OCI-LY1 (cell line): Measurements from ENCODE around the gene CEP68.

Experiments
- H2AFZ ChIP-seq: fragments of 200-600 bp; sonication (generic), shearing (Covaris generic); 2 replicates; pipeline ENCODE4 v1.6.0; 2014; ENCODE audit warnings: antibody characterized with exemption, mild to moderate bottlenecking, low read length
- H3F3A ChIP-seq: fragments of 200-600 bp; sonication (generic), shearing (Covaris generic); 2 replicates; pipeline ENCODE4 v1.6.0; 2014; ENCODE audit warnings: mild to moderate bottlenecking, antibody characterized with exemption, low read length, moderate library complexity; ENCODE audit not compliant: insufficient read depth
- H3K27ac ChIP-seq: fragments of 200-600 bp; sonication (generic); 2 replicates; pipeline ENCODE4 v1.5.1; 2014; ENCODE audit warnings: low read length, mixed run types, mild to moderate bottlenecking, low read depth; ENCODE audit not compliant: poor library complexity, severe bottlenecking
- H3K27me3 ChIP-seq: fragments of 200-600 bp; sonication (generic); 2 replicates; pipeline ENCODE4 v1.6.0; 2014; ENCODE audit warnings: antibody characterized with exemption, mild to moderate bottlenecking, low read length, moderate library complexity; ENCODE audit not compliant: insufficient read depth
- H3K36me3 ChIP-seq: fragments of 200-600 bp; sonication (generic); 2 replicates; pipeline ENCODE4 v1.6.1; 2014; ENCODE audit warnings: mild to moderate bottlenecking, antibody characterized with exemption, low read length, moderate library complexity, mixed read lengths; ENCODE audit not compliant: insufficient read depth
- H3K4me1 ChIP-seq: fragments of 200-600 bp; sonication (generic); 2 replicates; pipeline ENCODE4 v1.5.1; 2014; ENCODE audit warnings: mild to moderate bottlenecking, low read length, moderate library complexity; ENCODE audit not compliant: insufficient read depth, severe bottlenecking
- H3K4me2 ChIP-seq: fragments of 200-600 bp; sonication (generic), shearing (Covaris generic); 2 replicates; pipeline ENCODE4 v1.6.1; 2014; ENCODE audit warnings: low read length
- H3K4me3 ChIP-seq: fragments of 200-600 bp; sonication (generic); 2 replicates; pipeline ENCODE4 v1.5.1; 2014; ENCODE audit warnings: low read length, low read depth, mild to moderate bottlenecking, mixed read lengths; ENCODE audit not compliant: poor library complexity, severe bottlenecking
- H3K79me2 ChIP-seq: fragments of 200-600 bp; shearing (Covaris generic); 2 replicates; pipeline ENCODE4 v1.6.1; 2016; ENCODE audit warnings: mixed run types, low read length, mixed read lengths; ENCODE audit not compliant: insufficient read depth
- H3K9ac ChIP-seq: fragments of 200-600 bp; sonication (generic), shearing (Covaris generic); 2 replicates; pipeline ENCODE4 v1.6.1; 2014; ENCODE audit warnings: mild to moderate bottlenecking, low read length, mixed read lengths
- H3K9me2 ChIP-seq: fragments of 200-600 bp; sonication (generic), shearing (Covaris generic); 2 replicates; pipeline ENCODE4 v1.6.1; 2014; ENCODE audit warnings: low read depth, mild to moderate bottlenecking, low read length, mixed read lengths
- H3K9me3 ChIP-seq: fragments of 200-600 bp; shearing (Covaris generic); 2 replicates; pipeline ENCODE4 v1.6.1; 2014; ENCODE audit warnings: low read length, mixed read lengths
- H4K20me1 ChIP-seq: fragments of 200-600 bp; sonication (generic), shearing (Covaris generic); 2 replicates; pipeline ENCODE4 v1.6.0; 2016; ENCODE audit warnings: mild to moderate bottlenecking, low read length; ENCODE audit not compliant: insufficient read depth
- CTCF ChIP-seq: fragments of 200-600 bp; sonication (generic), shearing (Covaris generic); IDR thresholded peaks from 2 replicates; pipeline ENCODE4 v1.5.1; 2017; ENCODE audit warnings: mild to moderate bottlenecking, antibody characterized with exemption, low read length, moderate library complexity, mixed read lengths
- EZH2 ChIP-seq: fragments of 200-600 bp; sonication (generic), shearing (Covaris generic); IDR thresholded peaks from 2 replicates; pipeline ENCODE4 v1.8.0; 2017; ENCODE audit warnings: borderline replicate concordance, mixed run types, mild to moderate bottlenecking, antibody characterized with exemption, low read length, moderate library complexity, mixed read lengths

Gene CEP68

GRCh38 chr2:65059071-65059470 lies 2.9 kb downstream of the CEP68 start:
- Histone ChIP-seq H3K36me3 (no peaks in the 10 kb centered on the region), H3K9me3 (no peaks in the 10 kb centered on the region), H3K9me2 (no peaks in the 10 kb centered on the region), H3K79me2 (no peaks in the 10 kb centered on the region), H3K4me3 (no peak overlapping the region), H3F3A (no peaks in the 10 kb centered on the region), H3K4me2 (no peak overlapping the region), H2AFZ (no peak overlapping the region), H3K4me1 (peaks cover 32% of the 10 kb centered on the region), H3K9ac (no peak overlapping the region), H3K27me3 (no peaks in the 10 kb centered on the region), H3K27ac (no peak overlapping the region), H4K20me1 (no peaks in the 10 kb centered on the region)
- TF ChIP-seq CTCF (no peak), EZH2 (no peak)

GRCh38 chr2:65061146-65061909 lies 5.1 kb downstream of the CEP68 start:
- Histone ChIP-seq H3K36me3 (no peaks in the 10 kb centered on the region), H3K4me1 (peaks cover 28% of the 10 kb centered on the region), H3K27ac (no peak overlapping the region), H4K20me1 (no peaks in the 10 kb centered on the region), H3K9ac (no peak overlapping the region), H3K27me3 (no peaks in the 10 kb centered on the region), H3K9me2 (no peaks in the 10 kb centered on the region), H2AFZ (no peak overlapping the region), H3K9me3 (no peaks in the 10 kb centered on the region), H3K79me2 (no peaks in the 10 kb centered on the region), H3K4me3 (no peak overlapping the region), H3F3A (no peaks in the 10 kb centered on the region), H3K4me2 (no peak overlapping the region)
- TF ChIP-seq EZH2 = no peak
- no peak for TF ChIP-seq CTCF

GRCh38 chr2:65061910-65062339 lies 5.7 kb downstream of the CEP68 start:
- peaks cover 28% of the 10 kb centered on the region for H3K4me1 ChIP-seq
- H3K27ac ChIP-seq = no peak overlapping the region
- no peaks in the 10 kb centered on the region for H3K36me3 ChIP-seq
- H3K4me3 ChIP-seq = no peak overlapping the region
- H3F3A ChIP-seq = no peaks in the 10 kb centered on the region
- no peak overlapping the region for H3K4me2 ChIP-seq
- no peaks in the 10 kb centered on the region for H4K20me1 ChIP-seq
- H3K9me3 ChIP-seq = no peaks in the 10 kb centered on the region
- H2AFZ ChIP-seq = no peak overlapping the region
- H3K9ac ChIP-seq = no peak overlapping the region
- H3K79me2 ChIP-seq = no peaks in the 10 kb centered on the region
- TF ChIP-seq CTCF (no peak), EZH2 (no peak)
- no peaks in the 10 kb centered on the region for H3K27me3 ChIP-seq
- H3K9me2 ChIP-seq = no peaks in the 10 kb centered on the region
